Ecto neural progenitor cell (in vitro differentiated cells): ENCODE measurements around the gene SHANK2.

Experiments used
- DNase-seq: peaks from one replicate; pipeline ENCODE4 v3.0.0-alpha.2; 2018; ENCODE audit warnings: low spot score

Gene SHANK2

GRCh38 chr11:71202598-71202944 is 49.8 kb downstream of the SHANK2 start:
- DNase-seq: no peak
